HG03175 (cell line): ENCODE data around the gene MED23.

Experiments
- ATAC-seq: cut with Tn5 transposase; IDR thresholded peaks from one replicate; pipeline ENCODE4 v1.9.1; 2021; ENCODE audit warnings: mild to moderate bottlenecking, moderate library complexity; ENCODE audit not compliant: unreplicated experiment

The MED23 gene, protein sequence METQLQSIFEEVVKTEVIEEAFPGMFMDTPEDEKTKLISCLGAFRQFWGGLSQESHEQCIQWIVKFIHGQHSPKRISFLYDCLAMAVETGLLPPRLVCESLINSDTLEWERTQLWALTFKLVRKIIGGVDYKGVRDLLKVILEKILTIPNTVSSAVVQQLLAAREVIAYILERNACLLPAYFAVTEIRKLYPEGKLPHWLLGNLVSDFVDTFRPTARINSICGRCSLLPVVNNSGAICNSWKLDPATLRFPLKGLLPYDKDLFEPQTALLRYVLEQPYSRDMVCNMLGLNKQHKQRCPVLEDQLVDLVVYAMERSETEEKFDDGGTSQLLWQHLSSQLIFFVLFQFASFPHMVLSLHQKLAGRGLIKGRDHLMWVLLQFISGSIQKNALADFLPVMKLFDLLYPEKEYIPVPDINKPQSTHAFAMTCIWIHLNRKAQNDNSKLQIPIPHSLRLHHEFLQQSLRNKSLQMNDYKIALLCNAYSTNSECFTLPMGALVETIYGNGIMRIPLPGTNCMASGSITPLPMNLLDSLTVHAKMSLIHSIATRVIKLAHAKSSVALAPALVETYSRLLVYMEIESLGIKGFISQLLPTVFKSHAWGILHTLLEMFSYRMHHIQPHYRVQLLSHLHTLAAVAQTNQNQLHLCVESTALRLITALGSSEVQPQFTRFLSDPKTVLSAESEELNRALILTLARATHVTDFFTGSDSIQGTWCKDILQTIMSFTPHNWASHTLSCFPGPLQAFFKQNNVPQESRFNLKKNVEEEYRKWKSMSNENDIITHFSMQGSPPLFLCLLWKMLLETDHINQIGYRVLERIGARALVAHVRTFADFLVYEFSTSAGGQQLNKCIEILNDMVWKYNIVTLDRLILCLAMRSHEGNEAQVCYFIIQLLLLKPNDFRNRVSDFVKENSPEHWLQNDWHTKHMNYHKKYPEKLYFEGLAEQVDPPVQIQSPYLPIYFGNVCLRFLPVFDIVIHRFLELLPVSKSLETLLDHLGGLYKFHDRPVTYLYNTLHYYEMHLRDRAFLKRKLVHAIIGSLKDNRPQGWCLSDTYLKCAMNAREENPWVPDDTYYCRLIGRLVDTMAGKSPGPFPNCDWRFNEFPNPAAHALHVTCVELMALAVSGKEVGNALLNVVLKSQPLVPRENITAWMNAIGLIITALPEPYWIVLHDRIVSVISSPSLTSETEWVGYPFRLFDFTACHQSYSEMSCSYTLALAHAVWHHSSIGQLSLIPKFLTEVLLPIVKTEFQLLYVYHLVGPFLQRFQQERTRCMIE (N-terminal part only)

DNA sequence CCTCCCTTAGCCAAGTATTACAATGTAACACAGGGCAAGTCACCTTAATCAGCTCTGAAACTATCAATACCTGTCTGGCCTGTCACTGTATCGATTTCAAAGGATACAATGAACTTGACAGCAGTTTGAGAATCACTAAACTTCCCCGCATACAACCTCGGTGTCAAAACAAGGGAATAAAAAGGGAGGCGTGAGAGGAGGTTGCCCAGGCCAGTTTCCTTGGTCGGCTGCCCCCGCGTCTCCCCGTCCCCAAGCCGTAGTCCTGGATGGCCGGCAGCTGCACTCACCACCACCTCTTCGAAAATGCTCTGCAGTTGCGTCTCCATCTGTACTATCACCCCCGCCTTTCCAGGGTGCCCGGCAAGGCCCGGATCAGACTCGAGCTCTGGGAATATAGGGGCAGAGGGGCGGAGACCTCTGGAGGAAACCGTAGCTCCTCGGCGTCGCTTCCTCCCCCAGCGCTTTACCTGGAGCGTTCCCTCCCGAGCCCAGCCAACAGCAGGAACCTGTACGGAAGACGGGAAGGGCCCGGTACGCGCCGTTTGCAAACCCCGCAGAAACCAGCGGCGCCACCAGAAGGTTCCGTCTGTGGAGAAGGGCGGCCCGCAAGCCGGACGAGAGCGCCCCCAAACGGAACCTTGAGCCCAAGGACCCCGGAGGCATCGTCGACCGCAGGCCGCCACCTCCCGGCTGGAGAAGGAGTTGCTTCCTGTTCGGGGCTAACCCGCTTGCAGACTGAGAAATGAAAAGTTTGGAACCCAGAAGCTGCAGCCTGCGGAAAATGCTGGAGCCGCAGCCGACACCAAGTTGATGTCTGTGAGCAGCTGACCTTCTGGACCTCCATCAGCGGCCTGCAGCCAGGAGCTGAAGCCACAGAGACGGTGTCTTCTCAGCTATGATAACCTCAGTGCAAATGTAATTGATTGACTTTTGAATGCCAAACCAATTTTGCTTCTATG, at the start of gene MED23:
Gene MED23, minus strand, starts transcription at position 519 of the 959 bp plus-strand sequence. Its CDS starts 193 bp downstream, at position 326.
- peak; percentile 96 for ATAC-seq

DNA sequence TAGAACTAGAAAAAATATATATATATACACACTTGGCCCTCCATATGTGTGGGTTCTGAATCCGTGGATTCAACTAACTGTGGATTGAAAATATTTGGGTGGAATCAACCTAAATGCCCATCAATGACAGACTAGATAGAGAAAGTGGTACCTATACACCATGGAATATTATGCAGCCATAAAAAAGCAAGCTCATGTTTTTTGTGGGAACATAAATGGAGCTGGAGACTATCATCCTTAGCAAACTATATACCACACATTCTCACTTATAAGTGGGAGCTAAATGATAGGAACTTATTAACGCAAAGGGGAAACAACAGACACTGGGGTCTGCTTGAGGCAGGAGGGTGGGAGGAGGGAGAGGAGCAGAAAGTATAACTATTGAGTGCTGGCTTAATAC, 45.1 kb upstream of the MED23 start:
- ATAC-seq: no peak

DNA sequence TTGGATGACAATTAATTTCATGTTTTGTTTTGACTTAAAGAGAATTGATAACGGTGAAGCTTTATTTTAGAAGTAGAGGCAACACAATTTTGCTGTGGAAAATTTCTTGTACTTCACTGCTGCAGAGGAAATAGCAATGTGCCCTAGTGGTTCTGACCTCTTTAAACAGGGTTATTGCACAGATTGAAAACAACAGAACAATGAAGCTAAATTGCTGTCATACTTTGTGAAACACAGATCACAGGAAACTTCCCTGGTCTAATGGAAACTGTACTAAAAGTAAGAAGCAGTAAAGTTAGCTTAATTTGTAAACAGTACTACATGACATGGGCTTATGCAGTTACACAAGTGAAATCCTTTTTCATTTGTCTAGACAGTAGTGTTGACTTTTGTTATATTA, 41.8 kb upstream of the MED23 start:
- ATAC-seq: no peak

DNA sequence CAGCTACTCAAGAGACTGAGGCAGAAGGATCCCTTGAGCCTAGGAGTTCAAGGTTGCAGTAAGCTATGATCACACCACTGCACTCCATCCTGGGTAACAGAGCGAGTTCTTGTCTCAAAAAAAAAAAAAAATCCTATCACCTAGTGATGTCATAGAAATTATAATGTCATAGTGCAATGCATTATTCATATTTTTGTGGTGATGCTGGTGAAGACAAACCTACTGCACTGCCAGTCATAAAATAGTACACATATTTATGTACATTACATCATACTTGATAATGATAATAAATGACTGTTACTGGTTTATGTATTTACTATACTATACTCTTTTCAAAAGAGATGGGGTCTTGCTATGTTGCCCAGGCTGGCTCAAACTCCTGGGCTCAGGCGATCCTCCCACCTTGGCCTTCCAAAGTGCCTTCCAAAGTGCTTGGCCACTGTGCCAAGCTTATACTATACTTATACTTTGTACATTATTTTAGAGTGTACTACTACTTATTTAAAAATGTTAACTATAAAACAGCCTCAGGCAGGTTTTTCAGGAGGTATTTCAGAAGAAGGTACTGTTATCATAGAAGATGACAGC, 35.6 kb upstream of the MED23 start:
- no peak for ATAC-seq

DNA sequence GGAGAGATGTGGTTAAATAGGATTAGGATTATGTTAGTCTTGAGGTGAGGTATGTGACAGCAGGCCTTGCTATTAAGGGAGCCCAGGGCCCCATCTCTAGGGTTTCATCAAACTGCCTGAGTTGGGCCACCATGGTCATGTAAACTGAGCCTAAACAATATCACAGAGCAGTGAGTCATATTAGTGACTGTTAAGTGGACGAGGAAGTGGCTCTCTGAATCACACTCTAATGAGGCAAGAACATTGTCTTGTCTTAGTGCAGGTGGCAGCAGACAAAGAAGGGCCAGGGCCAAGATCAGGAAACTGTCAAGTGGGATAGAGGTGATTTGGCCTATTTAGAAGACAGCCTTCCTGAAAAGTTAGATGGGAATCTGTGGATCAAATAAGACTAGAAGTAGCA, 32.2 kb upstream of the MED23 start:
- ATAC-seq: no peak

DNA sequence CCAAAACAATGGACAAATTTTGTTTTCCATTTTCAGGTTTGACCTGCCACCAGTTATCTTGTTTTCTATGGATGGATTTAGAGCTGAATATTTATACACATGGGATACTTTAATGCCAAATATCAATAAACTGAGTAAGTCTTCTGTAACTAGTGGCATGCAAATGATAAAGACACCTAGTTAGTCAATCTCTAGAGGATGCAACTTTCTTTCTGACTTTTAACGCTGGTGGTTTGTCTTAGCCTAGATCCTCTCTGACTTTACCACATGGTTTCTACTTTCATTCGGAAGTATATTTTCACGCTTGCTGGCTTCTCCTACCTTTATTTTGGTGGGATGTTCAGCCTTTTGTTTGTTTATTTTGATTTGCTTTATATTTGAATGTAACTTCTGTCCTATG, 30.2 kb upstream of the MED23 start:
- ATAC-seq: no peak

DNA sequence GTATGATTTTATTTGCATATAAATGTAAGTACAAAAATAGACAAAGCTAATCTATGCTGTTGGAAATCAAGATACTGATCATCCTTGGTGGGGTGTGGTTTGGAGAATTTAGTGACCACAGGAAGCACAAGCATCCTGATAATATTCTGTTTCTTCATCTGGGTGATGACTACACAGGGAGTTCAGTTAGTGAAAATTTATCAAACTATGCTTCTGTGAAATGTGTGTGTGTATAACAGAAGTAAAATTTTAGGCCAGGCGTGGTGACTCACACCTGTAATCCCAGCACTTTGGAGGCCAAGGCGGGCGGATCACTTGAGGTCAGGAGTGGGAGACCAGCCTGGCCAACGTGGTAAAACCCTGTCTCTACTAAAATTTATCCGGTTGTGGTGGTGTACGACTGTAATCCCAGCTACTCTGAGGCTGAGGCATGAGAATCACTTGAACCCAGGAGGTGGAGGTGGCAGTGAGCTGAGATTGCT, 29.6 kb upstream of the MED23 start:
- ATAC-seq: no peak

DNA sequence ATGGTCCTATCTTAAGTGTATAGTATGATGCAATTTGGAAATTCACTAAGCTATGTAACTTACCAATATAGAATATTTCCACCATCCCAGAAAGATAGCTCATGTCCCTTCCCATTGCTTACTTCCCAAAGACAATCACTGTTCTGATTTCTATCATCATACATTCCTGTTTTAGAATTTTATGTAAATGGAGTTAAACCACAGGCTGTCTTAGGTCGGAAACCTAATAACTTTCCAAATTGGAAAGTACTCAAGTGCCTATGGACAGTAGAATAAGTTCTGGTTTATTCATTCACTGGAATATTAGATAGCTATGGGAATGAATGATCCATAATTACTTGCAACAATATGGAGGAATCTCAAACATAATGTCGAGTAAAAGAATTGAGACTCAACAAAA, 29.2 kb upstream of the MED23 start:
- no peak for ATAC-seq

DNA sequence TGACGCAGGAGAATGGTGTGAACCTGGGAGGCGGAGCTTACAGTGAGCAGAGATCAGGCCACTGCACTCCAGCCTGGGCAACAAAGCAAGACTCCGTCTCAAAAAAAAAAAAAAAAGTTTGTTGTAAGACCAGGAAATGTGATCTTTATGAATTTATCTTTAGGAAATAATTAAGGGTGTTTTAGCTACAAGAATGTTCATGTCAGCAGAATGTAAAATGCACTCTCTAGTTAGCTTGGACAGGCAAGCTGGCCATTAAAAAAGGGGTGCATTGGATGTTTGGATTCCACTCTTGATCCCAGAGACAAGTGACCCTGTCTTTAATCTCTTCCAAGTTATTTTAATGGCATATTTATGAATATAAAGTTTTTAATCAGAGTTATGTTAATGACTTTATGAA, 28.6 kb upstream of the MED23 start:
- no peak for ATAC-seq

DNA sequence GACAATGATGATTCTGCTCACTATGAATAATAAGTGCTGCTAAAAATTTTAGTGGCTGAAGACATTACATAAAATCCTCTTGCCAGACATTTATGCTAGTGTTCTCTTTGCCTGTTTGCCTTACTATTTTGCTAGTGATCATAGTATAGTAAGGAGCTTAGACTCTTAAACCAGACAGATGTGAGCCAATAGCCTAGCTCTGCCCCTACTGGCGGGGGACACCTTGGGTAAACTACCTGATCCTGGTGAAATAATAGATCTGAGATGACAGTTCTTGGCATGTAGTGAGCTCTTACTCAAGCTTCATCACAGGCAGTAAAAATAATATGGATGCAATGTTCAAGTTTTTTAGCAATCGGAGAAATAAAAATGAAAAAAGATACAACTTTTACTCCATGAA, 27.9 kb upstream of the MED23 start:
- ATAC-seq: no peak

DNA sequence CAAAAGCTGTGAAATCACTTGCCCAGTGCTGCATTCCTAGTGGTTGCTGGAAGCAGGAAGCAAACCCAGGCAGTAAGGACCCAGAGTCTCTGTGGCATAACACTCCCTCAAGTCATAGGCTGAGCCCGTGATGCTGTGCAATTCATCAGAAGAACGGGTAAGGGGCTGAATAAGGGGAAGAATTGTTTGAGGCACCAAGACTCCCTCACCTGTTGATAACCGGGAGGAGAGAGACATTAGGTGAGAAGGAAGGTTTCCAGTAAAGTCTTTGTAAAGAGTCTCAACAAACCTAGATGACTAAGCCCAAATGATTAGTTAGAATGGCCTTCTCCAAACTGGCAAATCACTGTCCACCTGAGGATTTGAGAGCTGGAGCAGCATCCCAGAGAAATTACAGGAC, 27.3 kb upstream of the MED23 start:
- no peak for ATAC-seq

DNA sequence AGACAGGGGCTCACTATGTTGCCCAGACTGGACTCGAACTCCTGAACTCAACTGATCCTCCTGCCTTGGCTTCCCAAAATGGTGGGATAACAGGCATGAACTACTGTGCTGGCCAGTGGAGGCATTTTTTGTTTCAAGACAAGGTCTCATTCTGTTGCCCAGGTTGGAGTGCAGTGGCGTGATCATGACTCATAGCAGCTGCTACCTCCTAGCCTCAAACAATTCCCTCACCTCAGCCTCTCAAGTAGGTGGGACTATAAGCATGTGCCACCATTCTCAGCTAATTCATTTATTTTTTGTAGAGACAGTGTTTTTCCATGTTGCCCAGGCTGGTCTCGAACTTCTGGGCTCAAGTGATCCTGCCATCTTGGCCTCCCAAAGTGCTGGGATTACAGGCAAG, 26.3 kb upstream of the MED23 start:
- ATAC-seq: no peak

DNA sequence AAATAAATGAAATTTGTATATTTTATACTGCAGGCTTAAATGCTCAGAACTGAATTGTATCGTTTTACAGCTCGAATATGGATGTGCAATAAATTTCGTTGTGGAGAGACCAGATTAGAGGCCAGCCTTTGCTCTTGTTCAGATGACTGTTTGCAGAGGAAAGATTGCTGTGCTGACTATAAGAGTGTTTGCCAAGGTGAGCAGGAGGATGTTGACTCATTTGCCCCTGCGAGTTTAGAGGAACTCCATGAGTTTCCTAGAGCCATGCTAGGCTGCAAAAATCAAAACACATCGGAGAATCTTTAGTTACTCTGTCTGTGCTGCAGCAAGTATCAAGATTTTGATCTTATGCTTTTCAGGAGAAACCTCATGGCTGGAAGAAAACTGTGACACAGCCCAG, 24.4 kb upstream of the MED23 start:
- no peak for ATAC-seq

DNA sequence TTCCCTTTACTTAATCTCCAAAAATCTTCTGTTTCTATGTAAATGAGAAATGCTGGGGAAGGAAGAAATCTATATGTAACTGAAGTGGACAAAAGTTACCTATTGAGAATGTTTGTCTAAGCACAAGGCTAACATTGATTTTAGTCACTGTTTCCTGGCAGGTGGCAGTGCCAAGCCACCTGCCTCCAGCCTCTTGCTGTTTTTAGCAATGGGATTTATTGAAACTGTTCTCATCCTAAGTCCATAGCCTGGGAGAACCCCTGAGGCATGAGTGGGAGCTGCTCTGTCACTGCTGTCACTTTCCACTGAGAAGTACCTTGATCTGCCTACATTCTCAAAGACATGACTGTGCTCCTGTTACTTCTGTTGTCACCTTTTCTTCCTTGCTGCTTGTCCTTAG, 23.7 kb upstream of the MED23 start:
- ATAC-seq: no peak

DNA sequence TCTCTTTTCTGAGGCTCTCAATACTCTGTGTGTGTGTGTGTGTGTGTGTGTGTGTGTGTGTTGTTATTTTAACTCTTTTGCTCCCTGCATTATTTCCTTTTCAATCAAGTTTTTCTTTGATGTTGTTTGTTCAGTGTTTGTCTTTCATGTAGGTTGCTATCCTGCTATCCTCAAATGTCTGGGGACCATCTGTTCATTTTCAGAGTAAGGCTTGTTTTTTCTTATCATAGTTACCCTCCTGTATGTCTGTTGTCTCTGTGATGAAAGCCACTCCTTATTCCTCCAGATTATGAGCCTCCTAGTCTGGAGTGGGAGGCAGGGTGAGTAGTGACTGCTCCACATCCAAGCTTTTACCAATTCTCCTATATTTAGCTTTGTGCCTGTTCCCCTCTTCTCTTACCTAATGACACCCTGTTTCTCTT, 18.2 kb upstream of the MED23 start:
- ATAC-seq: no peak

DNA sequence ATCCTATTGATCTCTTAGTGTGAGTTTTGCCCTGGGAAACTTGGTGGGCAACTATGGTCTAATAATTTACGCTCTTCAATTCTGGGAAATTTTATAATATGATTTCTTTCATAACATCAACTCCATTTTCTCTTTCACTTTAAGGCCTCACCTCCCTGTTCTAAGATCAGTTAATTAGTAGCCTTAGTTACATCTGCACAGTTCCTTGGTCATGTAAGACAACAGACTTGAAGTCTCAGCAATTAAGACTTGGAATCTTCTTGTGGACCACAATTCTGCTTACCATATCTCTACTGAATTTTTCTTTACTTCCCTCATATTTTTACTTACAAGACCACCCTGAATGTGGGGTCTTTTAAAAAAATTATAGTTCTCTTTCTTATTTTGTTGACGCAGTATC, 17.8 kb upstream of the MED23 start:
- ATAC-seq: no peak

DNA sequence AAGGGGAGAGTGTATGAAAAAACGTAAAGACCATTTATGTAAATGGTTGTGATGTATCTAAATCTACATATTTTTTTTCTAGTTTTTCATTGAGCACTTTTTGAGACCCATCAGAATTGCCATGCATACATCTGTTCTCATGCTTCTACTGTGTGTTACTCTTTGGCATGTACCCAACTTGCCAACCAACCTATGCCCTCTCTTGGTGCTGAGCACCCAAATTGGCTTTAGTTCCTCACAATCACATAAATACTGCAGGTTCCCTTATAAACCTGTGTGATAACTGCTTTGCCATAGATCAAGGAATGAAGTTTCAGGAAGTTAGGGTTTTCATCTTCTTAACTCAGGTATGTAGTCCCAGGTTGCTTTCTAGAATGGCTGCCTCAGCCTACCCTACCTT, 16.9 kb upstream of the MED23 start:
- ATAC-seq: no peak

DNA sequence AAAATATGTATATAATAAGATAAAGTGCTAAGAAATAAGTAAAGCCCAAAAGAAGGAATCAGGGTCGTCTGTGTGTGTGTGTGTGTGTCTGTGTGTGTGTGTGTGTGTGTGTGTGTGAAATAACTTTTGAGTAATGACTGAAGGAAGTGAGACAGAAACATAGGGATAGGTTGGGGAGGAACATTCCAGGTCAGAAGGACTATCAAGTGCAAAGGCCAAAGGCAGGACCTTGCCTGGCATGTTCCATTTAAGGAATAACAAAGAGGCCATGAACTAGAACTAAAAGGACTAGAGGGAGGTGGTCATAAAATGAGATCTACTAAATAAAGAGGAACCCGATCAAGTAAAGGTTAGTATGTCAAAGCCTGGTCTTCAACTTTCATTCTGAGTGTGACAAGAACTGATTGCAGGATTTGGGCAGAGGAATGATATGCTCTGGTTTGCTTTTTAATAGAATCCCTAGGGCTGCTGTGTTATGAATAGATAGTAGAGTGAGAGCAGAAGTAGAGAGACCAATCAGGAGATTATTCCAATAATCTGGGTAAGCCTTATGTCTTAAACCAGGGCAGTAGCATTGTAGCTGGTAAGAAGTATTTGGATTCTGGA, 15.9 kb upstream of the MED23 start:
- ATAC-seq: no peak

DNA sequence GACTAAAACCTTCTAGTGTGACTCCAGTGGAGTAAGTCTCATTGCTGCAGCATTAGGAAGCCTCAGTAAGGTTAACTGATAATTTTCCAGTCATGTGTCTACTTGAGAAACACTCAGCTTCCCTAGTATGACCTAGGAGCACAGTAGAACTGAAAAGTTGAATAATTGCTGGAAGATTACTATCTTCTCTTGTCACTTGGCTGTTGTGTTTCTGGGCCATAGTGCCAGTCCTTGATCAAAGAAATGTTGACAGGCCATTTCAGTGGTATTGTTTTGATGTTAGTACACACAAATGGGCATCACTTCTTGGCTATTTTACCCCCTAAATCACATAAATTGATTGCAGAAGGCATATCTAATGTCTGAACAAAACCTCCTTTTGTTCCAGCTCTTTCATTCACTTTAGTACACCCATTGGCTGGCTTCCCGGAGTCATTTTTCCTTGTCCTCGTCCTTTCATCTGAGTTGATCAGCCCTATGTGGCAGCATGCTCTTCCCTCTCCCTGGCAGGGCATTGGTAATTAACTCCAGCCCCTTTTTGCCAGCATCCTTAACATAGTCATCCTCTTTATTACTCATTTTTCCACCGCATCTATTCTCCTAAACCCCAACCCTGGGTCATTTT, 15.1 kb upstream of the MED23 start:
- no peak for ATAC-seq
